ENCODE measurements around the gene ALOX12.
"Not testable (repeated sequence)": the region's sequence is repeated elsewhere in the genome, so short reads cannot be mapped to it uniquely, and the experiment has no call there.

The ALOX12 gene

DNA sequence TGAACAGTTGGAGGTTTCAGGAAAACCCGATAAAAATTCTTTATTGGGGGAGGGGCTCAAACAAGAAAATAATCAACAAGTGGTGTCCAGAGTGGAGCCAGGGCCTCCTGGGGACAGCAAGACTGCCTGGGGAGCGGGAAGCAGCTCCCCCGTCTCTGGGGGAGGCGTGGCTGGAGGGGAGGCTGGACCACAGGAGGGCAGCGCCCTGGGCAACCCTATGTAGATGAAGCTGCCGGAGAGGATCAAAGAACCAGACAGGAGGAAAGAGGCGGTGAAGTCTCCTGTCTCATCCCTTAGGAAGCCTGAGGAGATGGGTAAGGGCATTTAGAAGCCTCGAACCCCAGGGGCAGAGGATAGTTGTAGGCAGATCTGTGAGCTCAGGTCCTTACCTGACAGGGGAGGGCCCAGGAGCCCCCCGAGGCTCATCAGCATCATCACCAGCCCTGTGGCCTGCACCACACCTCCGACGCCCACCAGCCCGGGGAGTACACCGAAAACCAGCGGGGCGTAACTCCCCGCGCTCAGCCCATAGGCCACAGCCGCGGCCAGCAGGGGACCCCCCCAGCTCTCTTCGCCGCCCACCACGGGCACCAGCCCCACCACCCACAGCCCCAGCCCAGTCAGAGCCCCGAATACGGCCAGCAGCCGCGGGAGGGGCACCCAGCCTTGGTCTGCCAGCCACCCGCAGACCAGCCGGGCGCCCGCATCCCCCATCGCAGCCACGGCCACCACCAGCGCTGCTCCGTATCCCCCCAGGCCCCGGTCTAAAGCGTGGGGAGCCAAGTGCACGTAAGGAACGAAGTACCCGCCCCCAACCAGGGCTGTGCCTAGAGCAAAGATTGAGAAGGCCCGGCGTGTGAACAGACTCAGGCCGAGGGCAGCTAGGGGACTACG is 46.0 kb downstream of the ALOX12 start:
- H3K4me1 ChIP-seq (ENCODE audit: control insufficient read depth, insufficient read depth, low read length): peaks cover 10% of the 10 kb centered on the region
- H3K9ac ChIP-seq (ENCODE audit: low read length): no peak overlapping the region
- no peaks in the 10 kb centered on the region for H3K36me3 ChIP-seq (ENCODE audit: control insufficient read depth, insufficient read depth, low read length, severe bottlenecking)
- no peaks in the 10 kb centered on the region for H3K9me3 ChIP-seq (ENCODE audit: control insufficient read depth, low read length)
- DNase-seq (ENCODE audit: low read depth): no peak
- no peak overlapping the region for H3K4me3 ChIP-seq (ENCODE audit: low read length)
- H3K27me3 ChIP-seq (replicated peaks; ENCODE audit: control insufficient read depth, insufficient read depth, low read length): peaks cover 18% of the 10 kb centered on the region

- H3K4me1 ChIP-seq (ENCODE audit: control insufficient read depth, insufficient read depth, low read length): peaks cover 10% of the 10 kb centered on the region
- peak overlapping the region; percentile 54 for H3K9ac ChIP-seq (ENCODE audit: low read length)
- no peak for DNase-seq (ENCODE audit: low read depth)
- H3K4me3 ChIP-seq (ENCODE audit: low read length): peak overlapping the region; percentile 66
- peaks cover 21% of the 10 kb centered on the region for H3K27me3 ChIP-seq (replicated peaks; ENCODE audit: control insufficient read depth, insufficient read depth, low read length)
- H3K36me3 ChIP-seq (ENCODE audit: control insufficient read depth, insufficient read depth, low read length, severe bottlenecking): no peaks in the 10 kb centered on the region
- H3K9me3 ChIP-seq (ENCODE audit: control insufficient read depth, low read length): no peaks in the 10 kb centered on the region
These were observed 46.8 kb downstream of the ALOX12 start for GRCh38 chr17:7042501-7043181.

DNA sequence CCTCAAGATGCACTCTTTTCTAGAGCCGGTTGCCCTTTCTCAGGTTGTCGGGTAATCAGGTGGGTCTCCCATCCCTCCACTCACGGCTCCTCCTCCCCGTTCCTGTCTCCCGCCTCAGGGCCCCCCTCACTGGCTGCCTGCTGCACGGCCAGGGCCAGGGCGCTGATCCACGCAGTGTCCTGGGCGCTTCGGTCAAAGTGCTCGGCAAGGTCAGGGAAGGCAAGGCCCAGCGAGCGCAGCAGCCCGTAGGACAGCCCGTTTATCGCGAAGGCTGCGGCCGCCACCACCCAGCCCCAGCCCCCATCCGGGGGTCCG is 47.3 kb downstream of the ALOX12 start:
- Histone ChIP-seq H3K9me3 (ENCODE audit: control insufficient read depth, low read length) (no peaks in the 10 kb centered on the region), H3K4me1 (ENCODE audit: control insufficient read depth, insufficient read depth, low read length) (peaks cover 10% of the 10 kb centered on the region), H3K4me3 (ENCODE audit: low read length) (peak overlapping the region; percentile 66), H3K36me3 (ENCODE audit: control insufficient read depth, insufficient read depth, low read length, severe bottlenecking) (no peaks in the 10 kb centered on the region), H3K9ac (ENCODE audit: low read length) (peak overlapping the region; percentile 54), H3K27me3 (replicated peaks; ENCODE audit: control insufficient read depth, insufficient read depth, low read length) (peaks cover 25% of the 10 kb centered on the region)
- no peak for DNase-seq (ENCODE audit: low read depth)

GRCh38 chr17:7043497-7044198 is 47.8 kb downstream of the ALOX12 start, which contains the start of gene SLC16A11:
Gene SLC16A11, minus strand, starts transcription at chr17:7044092. Its CDS starts 579 bp downstream, at chr17:7043513.
- Histone ChIP-seq H3K27me3 (replicated peaks; ENCODE audit: control insufficient read depth, insufficient read depth, low read length) (peaks cover 26% of the 10 kb centered on the region), H3K36me3 (ENCODE audit: control insufficient read depth, insufficient read depth, low read length, severe bottlenecking) (no peaks in the 10 kb centered on the region), H3K9ac (ENCODE audit: low read length) (peak within 1 kb of the TSS; percentile 54), H3K4me3 (ENCODE audit: low read length) (peak within 1 kb of the TSS; percentile 66), H3K9me3 (ENCODE audit: control insufficient read depth, low read length) (no peaks in the 10 kb centered on the region), H3K4me1 (ENCODE audit: control insufficient read depth, insufficient read depth, low read length) (peaks cover 10% of the 10 kb centered on the region)
- peak; percentile 62 for DNase-seq (ENCODE audit: low read depth)

DNA sequence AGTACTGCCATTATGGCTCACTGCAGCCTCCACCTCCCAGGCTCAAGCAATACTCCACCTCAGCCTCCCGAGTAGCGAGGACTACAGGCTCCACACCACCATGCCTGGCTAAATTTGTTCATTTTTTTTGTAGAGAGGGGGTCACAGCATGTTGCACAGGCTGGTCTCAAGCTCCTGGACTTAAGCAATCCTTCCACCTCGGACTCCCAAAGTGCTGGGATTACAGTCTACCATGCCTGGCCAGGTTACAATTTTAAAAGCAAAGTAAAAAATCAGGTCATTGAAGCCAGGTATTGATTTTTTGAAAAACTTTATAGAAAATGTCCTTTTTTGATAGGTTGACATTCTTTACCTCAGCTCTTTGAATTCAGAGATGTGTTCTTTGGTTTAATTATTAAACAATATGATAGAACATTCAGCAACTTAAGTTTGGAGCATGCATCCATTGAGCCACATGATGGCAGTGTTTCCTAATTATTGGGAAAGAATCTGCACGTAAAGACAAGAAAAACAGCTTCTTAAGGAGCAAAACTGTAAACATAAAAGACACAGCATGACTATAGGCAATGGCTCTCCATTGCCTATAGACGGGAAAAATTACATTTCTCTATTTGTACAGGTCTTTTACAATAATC is 49.8 kb downstream of the ALOX12 start:
- Histone ChIP-seq H3K27me3 (replicated peaks; ENCODE audit: control insufficient read depth, insufficient read depth, low read length) (peaks cover 30% of the 10 kb centered on the region), H3K9me3 (ENCODE audit: control insufficient read depth, low read length) (no peaks in the 10 kb centered on the region), H3K9ac (ENCODE audit: low read length) (no peak overlapping the region), H3K4me3 (ENCODE audit: low read length) (no peak overlapping the region), H3K4me1 (ENCODE audit: control insufficient read depth, insufficient read depth, low read length) (peaks cover 10% of the 10 kb centered on the region), H3K36me3 (ENCODE audit: control insufficient read depth, insufficient read depth, low read length, severe bottlenecking) (no peaks in the 10 kb centered on the region)
- DNase-seq (ENCODE audit: low read depth): peak; percentile 89

DNA sequence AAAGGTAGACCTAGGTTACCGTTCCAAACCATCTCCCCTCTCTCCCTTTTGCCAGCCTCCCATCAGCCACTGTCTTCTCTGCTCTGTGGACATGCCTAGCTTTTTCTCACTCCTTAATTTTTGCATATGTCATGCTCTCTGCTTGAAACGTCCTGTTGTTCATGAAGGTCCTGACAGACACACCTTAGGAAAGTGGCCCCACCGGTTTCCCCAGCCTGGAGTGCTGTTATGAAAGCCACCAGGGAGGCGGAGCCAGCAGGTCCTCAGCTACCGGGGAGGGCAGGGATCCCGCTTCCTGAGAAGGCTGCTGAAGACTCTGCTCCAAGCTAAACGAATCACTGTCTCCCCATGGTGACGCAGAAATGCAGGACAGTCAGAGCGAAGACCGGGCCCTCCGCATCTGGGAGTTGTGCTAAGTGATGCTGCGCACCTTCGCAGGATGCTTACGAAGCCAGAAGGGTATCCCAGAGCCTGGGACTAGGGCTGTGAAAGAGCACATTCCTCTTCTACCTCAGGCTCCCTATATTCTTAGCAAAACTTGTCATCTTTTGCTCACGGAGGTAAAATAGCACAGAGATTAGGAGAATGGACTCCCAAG is 50.4 kb downstream of the ALOX12 start:
- H3K4me1 ChIP-seq (ENCODE audit: control insufficient read depth, insufficient read depth, low read length): peaks cover 10% of the 10 kb centered on the region
- no peak for DNase-seq (ENCODE audit: low read depth)
- no peaks in the 10 kb centered on the region for H3K36me3 ChIP-seq (ENCODE audit: control insufficient read depth, insufficient read depth, low read length, severe bottlenecking)
- H3K4me3 ChIP-seq (ENCODE audit: low read length): no peak overlapping the region
- H3K9me3 ChIP-seq (ENCODE audit: control insufficient read depth, low read length): no peaks in the 10 kb centered on the region
- no peak overlapping the region for H3K9ac ChIP-seq (ENCODE audit: low read length)
- H3K27me3 ChIP-seq (replicated peaks; ENCODE audit: control insufficient read depth, insufficient read depth, low read length): peaks cover 35% of the 10 kb centered on the region

GRCh38 chr17:7046725-7047397 is 51.0 kb downstream of the ALOX12 start:
- not testable (repeated sequence) for H3K9me3 ChIP-seq (ENCODE audit: control insufficient read depth, low read length); H3K9ac ChIP-seq (ENCODE audit: low read length); H3K36me3 ChIP-seq (ENCODE audit: control insufficient read depth, insufficient read depth, low read length, severe bottlenecking); H3K4me1 ChIP-seq (ENCODE audit: control insufficient read depth, insufficient read depth, low read length); DNase-seq (ENCODE audit: low read depth)
- Histone ChIP-seq H3K27me3 (replicated peaks; ENCODE audit: control insufficient read depth, insufficient read depth, low read length) (peaks cover 35% of the 10 kb centered on the region), H3K4me3 (ENCODE audit: low read length) (peak overlapping the region; percentile 44)

DNA sequence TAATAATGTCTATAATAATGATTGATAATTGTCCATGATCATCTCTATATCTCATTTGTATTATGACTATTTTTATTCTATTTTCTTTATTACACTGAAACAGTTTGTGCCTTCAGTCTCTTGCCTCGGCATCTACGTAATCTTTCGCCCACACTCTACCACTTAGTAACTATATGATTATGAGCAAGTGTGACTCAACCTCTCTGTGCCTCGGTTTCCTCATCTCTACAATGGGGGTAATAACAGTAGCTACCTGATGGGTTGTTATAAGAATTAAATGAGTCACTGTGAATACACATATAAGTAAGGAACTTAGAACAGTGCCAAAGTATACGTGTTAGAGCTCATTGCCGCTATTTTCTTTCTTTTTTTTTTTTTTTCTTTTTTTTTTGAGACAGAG is 51.7 kb downstream of the ALOX12 start:
- Histone ChIP-seq H3K27me3 (replicated peaks; ENCODE audit: control insufficient read depth, insufficient read depth, low read length) (peaks cover 34% of the 10 kb centered on the region), H3K9me3 (ENCODE audit: control insufficient read depth, low read length) (no peaks in the 10 kb centered on the region), H3K36me3 (ENCODE audit: control insufficient read depth, insufficient read depth, low read length, severe bottlenecking) (no peaks in the 10 kb centered on the region), H3K4me1 (ENCODE audit: control insufficient read depth, insufficient read depth, low read length) (peaks cover 10% of the 10 kb centered on the region), H3K9ac (ENCODE audit: low read length) (no peak overlapping the region), H3K4me3 (ENCODE audit: low read length) (no peak overlapping the region)
- no peak for DNase-seq (ENCODE audit: low read depth)

- no peaks in the 10 kb centered on the region for H3K36me3 ChIP-seq (ENCODE audit: control insufficient read depth, insufficient read depth, low read length, severe bottlenecking)
- no peak overlapping the region for H3K4me3 ChIP-seq (ENCODE audit: low read length)
- H3K9me3 ChIP-seq (ENCODE audit: control insufficient read depth, low read length): no peaks in the 10 kb centered on the region
- H3K9ac ChIP-seq (ENCODE audit: low read length): no peak overlapping the region
- no peak for DNase-seq (ENCODE audit: low read depth)
- no peaks in the 10 kb centered on the region for H3K4me1 ChIP-seq (ENCODE audit: control insufficient read depth, insufficient read depth, low read length)
- peaks cover 31% of the 10 kb centered on the region for H3K27me3 ChIP-seq (replicated peaks; ENCODE audit: control insufficient read depth, insufficient read depth, low read length)
These were observed 53.1 kb downstream of the ALOX12 start for GRCh38 chr17:7048968-7049367.

DNA sequence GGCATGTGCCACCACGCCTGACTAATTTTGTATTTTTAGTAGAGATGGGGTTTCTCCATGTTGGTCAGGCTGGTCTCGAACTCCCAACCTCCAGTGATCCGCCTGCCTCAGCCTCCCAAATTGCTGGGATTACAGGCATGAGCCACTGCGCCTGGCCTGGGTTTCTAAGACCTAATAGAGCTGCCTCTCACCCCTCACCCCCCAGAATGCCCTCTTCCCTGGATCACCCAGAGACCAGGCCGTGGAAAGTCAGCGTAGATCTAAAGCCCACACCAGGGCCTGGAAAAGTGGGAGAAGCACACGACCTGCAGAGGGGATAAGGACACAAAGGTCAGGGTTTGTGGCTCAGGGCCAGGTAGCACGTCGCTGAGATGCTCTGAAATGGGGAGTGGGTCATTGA is 54.7 kb downstream of the ALOX12 start:
- not testable (repeated sequence) for H3K4me1 ChIP-seq (ENCODE audit: control insufficient read depth, insufficient read depth, low read length); H3K4me3 ChIP-seq (ENCODE audit: low read length); H3K36me3 ChIP-seq (ENCODE audit: control insufficient read depth, insufficient read depth, low read length, severe bottlenecking); DNase-seq (ENCODE audit: low read depth); H3K9me3 ChIP-seq (ENCODE audit: control insufficient read depth, low read length); H3K9ac ChIP-seq (ENCODE audit: low read length)
- H3K27me3 ChIP-seq (replicated peaks; ENCODE audit: control insufficient read depth, insufficient read depth, low read length): peaks cover 34% of the 10 kb centered on the region
